ENCODE results near the gene ATP10B.

GRCh38 chr5:160651692-160652645, 200.0 kb downstream of the ATP10B start:
- TF ChIP-seq CTCF (IDR thresholded peaks at IDR 0.05): no peak
- no peak for TF ChIP-seq POLR2A (IDR thresholded peaks at IDR 0.05)

All from vagina (tissue), 2 donors.